ENCODE results near the gene F2RL1. TPM values are rescaled to one million over a fixed set of nuclear protein-coding genes. Genes with fewer than 3 reads are reported as not detected.

F2RL1 gene
- total RNA-seq, 4 donors from 2014 or later: 0.26 to 1.3 (median 0.85) TPM

- H3K27ac ChIP-seq (replicated peaks in 1 of 4): no peak overlapping the region
- H3K27me3 ChIP-seq: no peaks in the 10 kb centered on the region
- DNase-seq (ENCODE audit: extremely low spot score): no peak
- WGBS: 98% methylated on average over 3 of the region's 3 CpGs
- intact Hi-C loops (cut with DNase I): no loop called here
- no peaks in the 10 kb centered on the region for H3K9me3 ChIP-seq
- no peaks in the 10 kb centered on the region for H3K36me3 ChIP-seq
- no peak for TF ChIP-seq CTCF (IDR thresholded peaks at IDR 0.05)
- TF ChIP-seq POLR2AphosphoS5 (IDR thresholded peaks at IDR 0.05): no peak
- no peak for TF ChIP-seq POLR2A (IDR thresholded peaks at IDR 0.05; ENCODE audit: low read depth)
- no peak for TF ChIP-seq EP300 (IDR thresholded peaks at IDR 0.05)
- H3K4me1 ChIP-seq: no peaks in the 10 kb centered on the region
- H3K4me3 ChIP-seq: no peak overlapping the region
These were observed 27.1 kb downstream of the F2RL1 start for GRCh38 chr5:76845890-76846289.

GRCh38 chr5:76849419-76850291, 30.8 kb downstream of the F2RL1 start, which contains the start of gene S100Z:
Gene S100Z (plus strand): TSS chr5:76850014. CDS start chr5:76875360, 25,346 bp downstream.
- intact Hi-C loops (cut with DNase I): no loop called here
- Histone ChIP-seq H3K36me3 (no peaks in the 10 kb centered on the region), H3K4me3 (no peak within 1 kb of the TSS), H3K4me1 (no peaks in the 10 kb centered on the region), H3K9me3 (no peaks in the 10 kb centered on the region), H3K27ac (replicated peaks in 1 of 4) (no peak within 1 kb of the TSS), H3K27me3 (no peaks in the 10 kb centered on the region)
- 80% methylated on average over 18 of the region's 18 CpGs for WGBS
- DNase-seq (ENCODE audit: extremely low spot score): no peak
- TF ChIP-seq POLR2AphosphoS5 (IDR thresholded peaks at IDR 0.05) (no peak), CTCF (IDR thresholded peaks at IDR 0.05) (no peak), POLR2A (IDR thresholded peaks at IDR 0.05; ENCODE audit: low read depth) (no peak), EP300 (IDR thresholded peaks at IDR 0.05) (no peak)

- DNase-seq (ENCODE audit: extremely low spot score): no peak
- Histone ChIP-seq H3K27ac (replicated peaks in 1 of 4) (no peak overlapping the region), H3K9me3 (no peaks in the 10 kb centered on the region), H3K4me1 (no peaks in the 10 kb centered on the region), H3K27me3 (no peaks in the 10 kb centered on the region), H3K4me3 (no peak overlapping the region), H3K36me3 (no peaks in the 10 kb centered on the region)
- no peak for TF ChIP-seq POLR2A (IDR thresholded peaks at IDR 0.05; ENCODE audit: low read depth)
- no peak for TF ChIP-seq CTCF (IDR thresholded peaks at IDR 0.05)
- TF ChIP-seq POLR2AphosphoS5 (IDR thresholded peaks at IDR 0.05): no peak
- TF ChIP-seq EP300 (IDR thresholded peaks at IDR 0.05): no peak
- intact Hi-C loops (cut with DNase I): no loop called here
- WGBS: 85% methylated on average over 8 of the region's 8 CpGs
These were observed 31.8 kb downstream of the F2RL1 start for GRCh38 chr5:76850543-76851145.

- 59% methylated on average over 7 of the region's 7 CpGs for WGBS
- Histone ChIP-seq H3K36me3 (no peaks in the 10 kb centered on the region), H3K4me3 (no peak overlapping the region), H3K4me1 (no peaks in the 10 kb centered on the region), H3K27me3 (no peaks in the 10 kb centered on the region), H3K9me3 (no peaks in the 10 kb centered on the region), H3K27ac (replicated peaks in 1 of 4) (no peak overlapping the region)
- DNase-seq (ENCODE audit: extremely low spot score): no peak
- TF ChIP-seq CTCF (IDR thresholded peaks at IDR 0.05) (no peak), EP300 (IDR thresholded peaks at IDR 0.05) (no peak)
- intact Hi-C loops (cut with DNase I): no loop called here
These were observed 33.0 kb downstream of the F2RL1 start for GRCh38 chr5:76851728-76852369.
